GM23338 (cell line): ENCODE results near the gene AKR1D1. TPM values are rescaled to one million over a fixed set of nuclear protein-coding genes. Genes with fewer than 3 reads are reported as not detected.

ENCODE experiments used
- ATAC-seq: fragments of 200-7000 bp; cut with Tn5 transposase; 3 replicates; pipeline ENCODE4 v1.9.1; 2020
- DNase-seq: peaks from one replicate; pipeline ENCODE4 v3.0.0-alpha.2; 2015; ENCODE audit warnings: low spot score
- H2AFZ ChIP-seq: fragments of 200-600 bp; sonication (generic); 2 replicates; pipeline ENCODE4 v1.8.0; 2016; ENCODE audit warnings: antibody characterized with exemption, mild to moderate bottlenecking, moderate library complexity
- H3F3A ChIP-seq: fragments of 200-600 bp; sonication (generic); replicated peaks from 2 replicates; pipeline ENCODE4 v1.8.0; 2017; ENCODE audit warnings: antibody characterized with exemption, mixed run types, low read depth
- H3K27ac ChIP-seq: fragments of 200-600 bp; sonication (generic); 2 replicates; pipeline ENCODE4 v1.6.1; 2016; ENCODE audit warnings: low read depth
- H3K27me3 ChIP-seq: fragments of 200-600 bp; sonication (generic); 2 replicates; pipeline ENCODE4 v1.8.0; 2016; ENCODE audit warnings: mild to moderate bottlenecking, mixed run types, moderate library complexity; ENCODE audit not compliant: insufficient read depth
- H3K36me3 ChIP-seq: fragments of 200-600 bp; sonication (generic); 2 replicates; pipeline ENCODE4 v1.8.0; 2016; ENCODE audit warnings: mild to moderate bottlenecking; ENCODE audit not compliant: insufficient read depth
- H3K4me1 ChIP-seq: fragments of 200-600 bp; sonication (generic); 2 replicates; pipeline ENCODE4 v1.8.0; 2016; ENCODE audit warnings: mild to moderate bottlenecking, moderate library complexity; ENCODE audit not compliant: insufficient read depth
- H3K4me2 ChIP-seq: fragments of 200-600 bp; sonication (generic); 2 replicates; pipeline ENCODE4 v1.7.1; 2017; ENCODE audit warnings: mixed run types
- H3K4me3 ChIP-seq: fragments of 200-600 bp; sonication (generic); 2 replicates; pipeline ENCODE4 v1.6.1; 2016; ENCODE audit warnings: mixed run types
- H3K79me2 ChIP-seq: fragments of 200-600 bp; sonication (generic); replicated peaks from 2 replicates; pipeline ENCODE4 v1.8.0; 2017; ENCODE audit warnings: mild to moderate bottlenecking; ENCODE audit not compliant: insufficient read depth
- H3K9me2 ChIP-seq: fragments of 200-600 bp; sonication (generic); 2 replicates; pipeline ENCODE4 v1.8.0; 2017; ENCODE audit not compliant: insufficient read depth
- H4K20me1 ChIP-seq: fragments of 200-600 bp; sonication (generic); replicated peaks from 2 replicates; pipeline ENCODE4 v1.8.0; 2017; ENCODE audit warnings: mild to moderate bottlenecking; ENCODE audit not compliant: insufficient read depth
- H3K27ac Mint-ChIP-seq: 2 replicates; pipeline ENCODE4 v1.8.0; 2020; ENCODE audit warnings: inconsistent platforms, mild to moderate bottlenecking, moderate library complexity, mixed read lengths
- H3K27me3 Mint-ChIP-seq: 3 replicates; pipeline ENCODE4 v1.8.0; 2022; ENCODE audit warnings: low read depth, mild to moderate bottlenecking, moderate library complexity, mixed read lengths, inconsistent platforms; ENCODE audit not compliant: insufficient read depth, poor library complexity
- H3K36me3 Mint-ChIP-seq: 3 replicates; pipeline ENCODE4 v1.8.0; 2021; ENCODE audit warnings: low read depth, mild to moderate bottlenecking, inconsistent platforms, moderate library complexity, mixed read lengths
- H3K4me1 Mint-ChIP-seq: 3 replicates; pipeline ENCODE4 v1.8.0; 2020; ENCODE audit warnings: mild to moderate bottlenecking, inconsistent platforms, mixed read lengths
- H3K4me3 Mint-ChIP-seq: 3 replicates; pipeline ENCODE4 v1.8.0; 2021; ENCODE audit warnings: moderate library complexity, mild to moderate bottlenecking, inconsistent platforms, mixed read lengths
- H3K9me3 Mint-ChIP-seq: 3 replicates; pipeline ENCODE4 v1.8.0; 2020; ENCODE audit warnings: moderate library complexity, mild to moderate bottlenecking, inconsistent platforms, mixed read lengths
- CREB1 ChIP-seq: fragments of 250-450 bp; sonication (Bioruptor Pico); IDR thresholded peaks from 2 replicates; pipeline ENCODE4 v1.5.0; 2020; ENCODE audit warnings: low read depth, mild to moderate bottlenecking, moderate library complexity
- NANOG ChIP-seq: IDR thresholded peaks from 2 replicates; pipeline ENCODE4 v1.6.1; 2016; ENCODE audit warnings: antibody characterized with exemption, borderline replicate concordance
- ZNF331 ChIP-seq: fragments of 250-450 bp; sonication (Bioruptor Pico); IDR thresholded peaks from 2 replicates; pipeline ENCODE4 v1.5.0; 2020; ENCODE audit warnings: low read depth, mild to moderate bottlenecking, moderate library complexity
- ZNF462 ChIP-seq: fragments of 250-450 bp; sonication (Bioruptor Pico); IDR thresholded peaks from 2 replicates; pipeline ENCODE4 v1.5.0; 2020; ENCODE audit warnings: mild to moderate bottlenecking, moderate library complexity
- polyA plus RNA-seq: library from polyadenylated mRNA; unstranded; fragments of >200 nt; fragmentation: Nextera tagmentation; extraction: Ambion mirVana; gene quantifications from 2 replicates; pipeline ENCODE4 v1.2.1, GENCODE V29; 2016
- total RNA-seq: library from RNA; depleted of rRNA; stranded (reverse); fragments of >200 nt; shearing (Covaris generic); gene quantifications from 2 replicates; pipeline ENCODE4 v1.2.3, GENCODE V29; 2014

Gene AKR1D1
- total and polyA plus RNA-seq, 2 experiments from 2014 or later = 0.14 TPM; not detected in 1

- ATAC-seq (no peak), DNase-seq (no peak)
- TF ChIP-seq CREB1 (CRISPR knock-in tag) = no peak
- no peak overlapping the region for H3K4me3 ChIP-seq
- no peaks in the 10 kb centered on the region for H4K20me1 ChIP-seq
- Mint-ChIP-seq H3K9me3 (peaks cover 3% of the 10 kb centered on the region; the same call in 2 of the 3 replicates), H3K36me3 (peaks cover 3% of the 10 kb centered on the region; the same call in 2 of the 3 replicates), H3K4me3 (no peak overlapping the region), H3K4me1 (peaks cover 21% of the 10 kb centered on the region), H3K27ac (no peak overlapping the region), H3K27me3 (peaks cover 2% of the 10 kb centered on the region)
- H3K79me2 ChIP-seq = no peaks in the 10 kb centered on the region
- H3K27me3 ChIP-seq = no peaks in the 10 kb centered on the region
- H3K4me1 ChIP-seq = no peaks in the 10 kb centered on the region; the same call in 1 of the 2 replicates
- no peak overlapping the region for H3K4me2 ChIP-seq
- no peaks in the 10 kb centered on the region for H3F3A ChIP-seq
- H3K36me3 ChIP-seq = no peaks in the 10 kb centered on the region
- H3K27ac ChIP-seq = no peak overlapping the region
- H2AFZ ChIP-seq = no peak overlapping the region
- no peaks in the 10 kb centered on the region for H3K9me2 ChIP-seq
These were observed 8.5 kb upstream of the AKR1D1 start for GRCh38 chr7:138067774-138068173.

GRCh38 chr7:138070908-138071307 is 5.4 kb upstream of the AKR1D1 start:
- H3K4me1 ChIP-seq = no peaks in the 10 kb centered on the region; the same call in 1 of the 2 replicates
- H3K27ac Mint-ChIP-seq = no peak overlapping the region
- no peak overlapping the region for H3K4me3 Mint-ChIP-seq
- H3K27me3 ChIP-seq = no peaks in the 10 kb centered on the region
- H3K4me2 ChIP-seq = no peak overlapping the region
- ATAC-seq = no peak
- H3K27me3 Mint-ChIP-seq = peaks cover 2% of the 10 kb centered on the region
- H3K27ac ChIP-seq = no peak overlapping the region
- TF ChIP-seq ZNF331 (CRISPR knock-in tag) = no peak
- no peak for TF ChIP-seq NANOG
- no peak for TF ChIP-seq CREB1 (CRISPR knock-in tag)
- TF ChIP-seq ZNF462 = no peak
- H2AFZ ChIP-seq = no peak overlapping the region
- H4K20me1 ChIP-seq = no peaks in the 10 kb centered on the region
- no peaks in the 10 kb centered on the region for H3K79me2 ChIP-seq
- no peaks in the 10 kb centered on the region for H3K9me2 ChIP-seq
- no peaks in the 10 kb centered on the region for H3F3A ChIP-seq
- peaks cover 3% of the 10 kb centered on the region; the same call in 1 of the 2 replicates for H3K36me3 ChIP-seq
- no peak for DNase-seq
- peaks cover 30% of the 10 kb centered on the region for H3K9me3 Mint-ChIP-seq
- H3K4me1 Mint-ChIP-seq = peaks cover 20% of the 10 kb centered on the region
- H3K4me3 ChIP-seq = no peak overlapping the region
- peaks cover 31% of the 10 kb centered on the region for H3K36me3 Mint-ChIP-seq
